Ascending aorta (tissue), 2 donors: ENCODE measurements around the gene PDZD2. TPM values are rescaled to one million over a fixed set of nuclear protein-coding genes. Genes with fewer than 3 reads are reported as not detected.
"Not testable (repeated sequence)": the region's sequence is repeated elsewhere in the genome, so short reads cannot be mapped to it uniquely, and the experiment has no call there.

Experiments
- DNase-seq, 2 donors: peaks; one replicate each; pipeline ENCODE4 v3.0.0-alpha.2; 2019; ENCODE audit warnings: low spot score in 2 of 2
- H3K27ac ChIP-seq, 2 donors: fragments of 200-600 bp; sonication (generic); one replicate each; pipeline ENCODE4 v1.5.1; 2016 to 2017; ENCODE audit warnings: mild to moderate bottlenecking in 1 of 2
- H3K27me3 ChIP-seq: fragments of 200-600 bp; sonication (generic); one replicate; pipeline ENCODE4 v1.5.1; 2017
- H3K36me3 ChIP-seq, 2 donors: fragments of 200-600 bp; sonication (generic); one replicate each; pipeline ENCODE4 v1.5.1; 2016
- H3K4me1 ChIP-seq, 2 donors: fragments of 200-600 bp; sonication (generic); one replicate each; pipeline ENCODE4 v1.5.1; 2016 to 2017; ENCODE audit warnings: mild to moderate bottlenecking in 1 of 2
- H3K4me3 ChIP-seq, 2 donors: fragments of 200-600 bp; sonication (generic); one replicate each; pipeline ENCODE4 v1.5.1; 2016 to 2017; ENCODE audit warnings: mild to moderate bottlenecking in 1 of 2
- H3K9me3 ChIP-seq, 2 donors: fragments of 200-600 bp; sonication (generic); one replicate each; pipeline ENCODE4 v1.5.1; 2016
- CTCF ChIP-seq, 3 experiments: fragments of 200-600 bp in 2 of 3; fragments of 450-650 bp in 1 of 3; sonication (generic) in 2 of 3; IDR thresholded peaks; one replicate each; pipeline ENCODE4 v1.5.1; 2016 to 2019; ENCODE audit warnings: antibody characterized with exemption in 3 of 3, mild to moderate bottlenecking in 1 of 3, moderate library complexity in 1 of 3
- intact Hi-C: fragments of 100-400 bp; cut with DNase I; formaldehyde crosslinking; loops from one replicate; pipeline ENCODE4 v1.15.1; 2023
- total RNA-seq: library from RNA; depleted of rRNA; stranded (reverse); fragments of >200 nt; gene quantifications from one replicate; pipeline ENCODE4 v1.1.0, GENCODE V29; 2016

The PDZD2 gene
- total RNA-seq, 1 donor from 2014 or later: 8.1 TPM

- H3K4me1 ChIP-seq: peaks cover 0 to 22% of the 10 kb centered on the region in 2 donors
- H3K9me3 ChIP-seq: no peaks in the 10 kb centered on the region
- no peak overlapping the region for H3K4me3 ChIP-seq
- no peaks in the 10 kb centered on the region for H3K36me3 ChIP-seq
- H3K27me3 ChIP-seq: no peaks in the 10 kb centered on the region
- intact Hi-C loops: loop anchor here (5.0 kb wide), 1 partner anchor 497 kb away; the partner anchor contains the start of genes C5orf22 and DROSHA
- H3K27ac ChIP-seq: peak overlapping the region in 1 of 2 donors; percentile 49
- no peak for TF ChIP-seq CTCF (IDR thresholded peaks at IDR 0.05)
- DNase-seq: no peak
These were observed 390.3 kb downstream of the PDZD2 start for GRCh38 chr5:32029261-32029660.

GRCh38 chr5:32029781-32030180 lies 390.9 kb downstream of the PDZD2 start:
- intact Hi-C loops: loop anchor here (5.0 kb wide), 1 partner anchor 497 kb away; the partner anchor contains the start of genes C5orf22 and DROSHA
- Histone ChIP-seq H3K4me1 (peaks cover 0 to 22% of the 10 kb centered on the region in 2 donors), H3K4me3 (no peak overlapping the region), H3K9me3 (no peaks in the 10 kb centered on the region), H3K27ac (peak overlapping the region in 1 of 2 donors; percentile 47), H3K27me3 (no peaks in the 10 kb centered on the region), H3K36me3 (no peaks in the 10 kb centered on the region)
- no peak for DNase-seq
- no peak for TF ChIP-seq CTCF (IDR thresholded peaks at IDR 0.05)

DNA sequence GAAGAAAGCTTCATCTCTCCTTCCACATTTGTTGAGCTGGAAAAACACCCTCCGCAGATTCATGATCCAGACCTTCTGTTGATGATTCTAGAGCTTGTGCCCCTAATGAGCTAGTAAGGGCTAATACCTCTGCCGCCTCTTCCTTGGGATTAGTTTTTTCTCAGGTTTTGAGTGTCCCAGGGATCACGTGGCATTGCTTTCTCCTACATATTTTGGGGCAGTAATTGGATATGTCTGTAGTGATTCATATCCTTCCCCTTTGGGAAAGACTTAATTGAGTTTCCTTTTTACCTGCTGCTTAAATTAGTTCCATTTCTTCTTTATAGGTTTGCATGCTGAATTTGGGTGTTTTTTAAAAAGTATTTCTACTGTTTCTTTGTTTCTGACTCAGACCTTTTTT lies 391.3 kb downstream of the PDZD2 start:
- Histone ChIP-seq H3K4me1 (peaks cover 0 to 22% of the 10 kb centered on the region in 2 donors), H3K27me3 (no peaks in the 10 kb centered on the region), H3K9me3 (no peaks in the 10 kb centered on the region), H3K4me3 (no peak overlapping the region), H3K36me3 (no peaks in the 10 kb centered on the region), H3K27ac (no peak overlapping the region)
- no peak for DNase-seq
- TF ChIP-seq CTCF (IDR thresholded peaks at IDR 0.05): no peak
- intact Hi-C loops: no loop called here

GRCh38 chr5:32030686-32031085 lies 391.8 kb downstream of the PDZD2 start:
- H3K36me3 ChIP-seq: no peaks in the 10 kb centered on the region
- H3K9me3 ChIP-seq: no peaks in the 10 kb centered on the region
- DNase-seq: no peak
- no peak overlapping the region for H3K4me3 ChIP-seq
- H3K27ac ChIP-seq: no peak overlapping the region
- intact Hi-C loops: no loop called here
- peaks cover 0 to 22% of the 10 kb centered on the region in 2 donors for H3K4me1 ChIP-seq
- no peak for TF ChIP-seq CTCF (IDR thresholded peaks at IDR 0.05)
- H3K27me3 ChIP-seq: no peaks in the 10 kb centered on the region

DNA sequence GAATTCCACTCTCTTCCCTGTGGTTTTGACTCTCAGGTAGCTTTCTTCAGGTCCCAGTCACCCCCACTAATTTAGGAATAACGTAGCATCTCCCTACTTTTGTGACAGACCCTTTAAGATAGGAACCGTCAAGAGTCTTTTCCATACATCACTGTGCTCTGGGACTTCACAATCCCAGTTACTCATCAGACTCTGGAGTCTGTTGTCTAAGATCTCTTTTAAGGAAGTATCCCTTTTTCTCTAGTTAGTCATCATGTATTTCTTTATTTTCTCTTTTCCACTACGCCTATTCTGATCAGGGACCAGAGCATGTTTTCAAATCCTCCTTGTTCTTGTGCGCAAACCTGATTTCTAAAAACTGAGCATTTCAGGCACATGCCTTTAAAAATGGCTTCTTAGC lies 392.2 kb downstream of the PDZD2 start:
- Histone ChIP-seq H3K27ac (no peak overlapping the region), H3K27me3 (no peaks in the 10 kb centered on the region), H3K36me3 (no peaks in the 10 kb centered on the region), H3K4me3 (no peak overlapping the region), H3K9me3 (no peaks in the 10 kb centered on the region), H3K4me1 (peaks cover 0 to 22% of the 10 kb centered on the region in 2 donors)
- TF ChIP-seq CTCF (IDR thresholded peaks at IDR 0.05): no peak
- intact Hi-C loops: no loop called here
- DNase-seq: no peak

DNA sequence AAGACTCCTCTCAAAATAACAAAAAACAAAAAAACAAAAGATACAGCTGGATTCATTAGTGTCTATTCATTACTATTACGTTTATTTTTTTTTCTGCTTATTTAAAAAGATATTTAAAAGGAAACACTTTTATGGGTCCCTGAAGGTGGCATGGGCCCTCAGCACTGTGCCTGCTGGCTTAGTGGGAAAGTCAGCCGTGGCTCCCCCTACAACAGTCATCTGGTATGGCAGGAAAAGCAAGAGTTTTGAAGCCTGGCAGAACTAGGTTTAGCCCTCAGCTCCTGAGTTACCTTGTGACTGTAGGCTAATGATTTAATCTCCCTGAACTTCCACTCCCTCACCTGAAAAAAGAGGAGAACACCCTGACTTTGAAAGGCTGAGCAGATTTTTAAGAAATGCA lies 399.6 kb downstream of the PDZD2 start:
- intact Hi-C loops: no loop called here
- H3K27ac ChIP-seq: no peak overlapping the region
- TF ChIP-seq CTCF (IDR thresholded peaks at IDR 0.05): no peak

GRCh38 chr5:32039133-32039532 lies 400.2 kb downstream of the PDZD2 start:
- intact Hi-C loops, H3K27ac ChIP-seq, H3K36me3 ChIP-seq, H3K4me1 ChIP-seq, H3K4me3 ChIP-seq, H3K27me3 ChIP-seq, DNase-seq, H3K9me3 ChIP-seq: not testable (repeated sequence)

More for the DNA sequence above, 399.6 kb downstream of the PDZD2 start:
- H3K4me1 ChIP-seq: no peaks in the 10 kb centered on the region
- no peaks in the 10 kb centered on the region for H3K27me3 ChIP-seq
- DNase-seq: no peak
- H3K4me3 ChIP-seq: no peak overlapping the region
- H3K9me3 ChIP-seq: no peaks in the 10 kb centered on the region
- no peaks in the 10 kb centered on the region for H3K36me3 ChIP-seq

DNA sequence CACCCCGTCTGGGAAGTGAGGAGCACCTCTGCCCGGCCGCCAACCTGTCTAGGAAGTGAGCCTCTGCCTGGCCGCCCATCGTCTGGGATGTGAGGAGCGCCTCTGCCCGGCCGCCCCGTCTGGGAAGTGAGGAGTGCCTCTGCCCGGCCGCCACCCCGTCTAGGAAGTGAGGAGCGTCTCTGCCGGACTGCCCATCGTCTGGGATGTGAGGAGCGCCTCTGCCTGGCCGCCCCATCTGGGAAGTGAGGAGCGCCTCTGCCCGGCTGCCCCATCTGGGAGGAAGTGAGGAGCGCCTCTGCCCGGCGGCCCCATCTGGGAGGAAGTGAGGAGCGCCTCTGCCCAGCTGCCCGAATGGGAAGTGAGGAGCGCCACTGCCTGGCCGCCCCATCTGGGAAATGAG lies 400.7 kb downstream of the PDZD2 start:
- H3K9me3 ChIP-seq, intact Hi-C loops, DNase-seq, H3K36me3 ChIP-seq, H3K27ac ChIP-seq, H3K27me3 ChIP-seq, H3K4me3 ChIP-seq, H3K4me1 ChIP-seq: not testable (repeated sequence)
